H1 (cell line): ENCODE data around the gene PTCRA. TPM values are rescaled to one million over a fixed set of nuclear protein-coding genes. Genes with fewer than 3 reads are reported as not detected.

Source experiments
- CTCF ChIA-PET: fragments of 300-600 bp; sonication (Branson Sonifier 250); formaldehyde crosslinking; loops from one replicate; lab custom pipeline; 2021; ENCODE audit not compliant: partially characterized antibody; lab: Charles Lee
- POLR2A ChIA-PET: fragments of 300-600 bp; sonication (Branson Sonifier 250); formaldehyde crosslinking; loops from one replicate; lab custom pipeline; 2021; ENCODE audit warnings: inconsistent platforms; ENCODE audit not compliant: partially characterized antibody; lab: Charles Lee
- DNase-seq, 2 experiments: peaks; one replicate each; pipeline versions ENCODE4 v3.0.0 to v3.0.0-alpha.2; 2010 to 2022; ENCODE audit warnings: low spot score in 2 of 2, low read depth in 1 of 2, mixed read lengths in 1 of 2
- FAIRE-seq: peaks from 2 replicates; lab custom pipeline; 2011; peaks lifted over from hg19 to GRCh38; lab: Jason Lieb, UNC
- H2AFZ ChIP-seq: 2 replicates; pipeline ENCODE4 v1.8.1; 2012; ENCODE audit warnings: low read length, inconsistent platforms
- H2AK5ac ChIP-seq: 2 replicates; pipeline ENCODE4 v1.6.1; 2013; ENCODE audit warnings: low read depth, low read length
- H2BK120ac ChIP-seq: replicated peaks from 2 replicates; pipeline ENCODE3; 2013; ENCODE audit warnings: low read depth, low read length, inconsistent platforms
- H2BK12ac ChIP-seq: 2 replicates; pipeline ENCODE4 v1.6.1; 2013; ENCODE audit warnings: low read depth, low read length
- H2BK15ac ChIP-seq: 2 replicates; pipeline ENCODE4 v1.6.1; 2013; ENCODE audit warnings: low read length
- H2BK20ac ChIP-seq: 2 replicates; pipeline ENCODE4 v1.6.1; 2013; ENCODE audit warnings: low read length
- H2BK5ac ChIP-seq: 2 replicates; pipeline ENCODE4 v1.6.1; 2013; ENCODE audit warnings: low read depth, low read length
- H3K14ac ChIP-seq: 2 replicates; pipeline ENCODE4 v1.6.1; 2013; ENCODE audit warnings: inconsistent platforms; ENCODE audit not compliant: insufficient read length
- H3K18ac ChIP-seq: 2 replicates; pipeline ENCODE4 v1.6.1; 2013; ENCODE audit warnings: low read length; ENCODE audit errors: extremely low read depth
- H3K23ac ChIP-seq: 2 replicates; pipeline ENCODE4 v1.6.1; 2013; ENCODE audit warnings: inconsistent platforms; ENCODE audit not compliant: insufficient read length
- H3K23me2 ChIP-seq: 2 replicates; pipeline ENCODE4 v1.6.1; 2013; ENCODE audit warnings: low read depth, low read length
- H3K27ac ChIP-seq: 2 replicates; pipeline ENCODE4 v1.6.1; 2011; ENCODE audit warnings: low read depth, low read length, inconsistent platforms
- H3K27me3 ChIP-seq, 4 experiments: replicated peaks in 1 of 4; 1 replicate in 1 of 4; 2 replicates in 3 of 4; pipeline versions ENCODE4 v1.6.1 to v1.8.1; 2011 to 2013; ENCODE audit warnings: low read length in 3 of 4, mild to moderate bottlenecking in 3 of 4, inconsistent platforms in 2 of 4, mixed read lengths in 2 of 4, moderate library complexity in 1 of 4; ENCODE audit not compliant: control insufficient read depth in 3 of 4, insufficient read depth in 3 of 4; ENCODE audit errors: extremely low read depth in 1 of 4
- H3K36me3 ChIP-seq, 4 experiments: 2 replicates each; pipeline versions ENCODE4 v1.6.1 to v1.8.1; 2011 to 2013; ENCODE audit warnings: mild to moderate bottlenecking in 4 of 4, low read length in 3 of 4, moderate library complexity in 2 of 4, control low read depth in 1 of 4, inconsistent platforms in 1 of 4; ENCODE audit not compliant: insufficient read depth in 4 of 4, control insufficient read depth in 2 of 4
- H3K4ac ChIP-seq: replicated peaks from 2 replicates; pipeline ENCODE3; 2013; ENCODE audit warnings: low read length, low read depth, mixed read lengths, inconsistent platforms; ENCODE audit not compliant: insufficient read length
- H3K4me1 ChIP-seq, 4 experiments: replicated peaks in 1 of 4; 1 replicate in 1 of 4; 2 replicates in 3 of 4; pipeline versions ENCODE4 v1.6.1 to v1.8.1; 2011 to 2013; ENCODE audit warnings: low read length in 3 of 4, inconsistent platforms in 2 of 4, mixed read lengths in 1 of 4; ENCODE audit not compliant: insufficient read depth in 4 of 4, control insufficient read depth in 3 of 4
- H3K4me2 ChIP-seq, 2 experiments: 2 replicates each; pipeline versions ENCODE4 v1.6.1 to v1.8.1; 2011 to 2013; ENCODE audit warnings: low read depth in 2 of 2, low read length in 2 of 2, control low read depth in 1 of 2, inconsistent platforms in 1 of 2, mild to moderate bottlenecking in 1 of 2; ENCODE audit not compliant: insufficient read depth in 1 of 2
- H3K4me3 ChIP-seq, 4 experiments: fragments of 200-600, 300-600 bp in 1 of 4; sonication (generic), shearing (Covaris generic), sonication (Bioruptor Twin) in 1 of 4; 2 replicates each; pipeline versions ENCODE4 v1.5.1 to v1.8.1; 2011 to 2016; ENCODE audit warnings: low read length in 4 of 4, low read depth in 3 of 4, control low read depth in 2 of 4, inconsistent platforms in 2 of 4, mild to moderate bottlenecking in 2 of 4, mixed read lengths in 1 of 4, moderate library complexity in 1 of 4; ENCODE audit not compliant: insufficient read depth in 2 of 4; ENCODE audit errors: extremely low read depth in 1 of 4
- H3K56ac ChIP-seq: replicated peaks from 2 replicates; pipeline ENCODE3; 2013; ENCODE audit warnings: low read depth, mild to moderate bottlenecking, mixed read lengths, low read length, inconsistent platforms; ENCODE audit not compliant: insufficient read length
- H3K79me1 ChIP-seq: 2 replicates; pipeline ENCODE4 v1.6.1; 2013; ENCODE audit warnings: low read depth, low read length, control low read depth
- H3K79me2 ChIP-seq, 2 experiments: 2 replicates each; pipeline versions ENCODE4 v1.6.1 to v1.8.1; 2012 to 2013; ENCODE audit warnings: low read length in 2 of 2, mild to moderate bottlenecking in 2 of 2, inconsistent platforms in 1 of 2; ENCODE audit not compliant: insufficient read depth in 2 of 2, control insufficient read depth in 1 of 2
- H3K9ac ChIP-seq, 4 experiments: replicated peaks in 1 of 4; 1 replicate in 1 of 4; 2 replicates in 3 of 4; pipeline versions ENCODE4 v1.6.1 to v1.8.1; 2011 to 2013; ENCODE audit warnings: low read depth in 3 of 4, low read length in 3 of 4, control low read depth in 2 of 4, mild to moderate bottlenecking in 2 of 4, moderate library complexity in 2 of 4, inconsistent platforms in 1 of 4; ENCODE audit errors: extremely low read depth in 1 of 4
- H3K9me3 ChIP-seq, 2 experiments: 2 replicates each; pipeline versions ENCODE4 v1.6.1 to v1.8.1; 2012 to 2013; ENCODE audit warnings: mild to moderate bottlenecking in 2 of 2, moderate library complexity in 2 of 2, control low read depth in 1 of 2, inconsistent platforms in 1 of 2, low read depth in 1 of 2, low read length in 1 of 2, mixed read lengths in 1 of 2; ENCODE audit not compliant: insufficient read depth in 2 of 2
- H4K20me1 ChIP-seq, 2 experiments: replicated peaks in 1 of 2; 2 replicates each; pipeline versions ENCODE3 to v1.8.1; 2011 to 2013; ENCODE audit warnings: inconsistent platforms in 2 of 2, low read length in 2 of 2, mild to moderate bottlenecking in 1 of 2; ENCODE audit not compliant: insufficient read depth in 2 of 2, control insufficient read depth in 1 of 2
- H4K5ac ChIP-seq: 2 replicates; pipeline ENCODE4 v1.6.1; 2013; ENCODE audit warnings: low read length, low read depth, mixed read lengths, inconsistent platforms; ENCODE audit not compliant: insufficient read length
- H4K8ac ChIP-seq: 2 replicates; pipeline ENCODE4 v1.8.0; 2013; ENCODE audit warnings: mild to moderate bottlenecking, moderate library complexity, low read length, inconsistent platforms; ENCODE audit not compliant: insufficient read depth; ENCODE audit errors: extremely low read depth
- H4K91ac ChIP-seq: replicated peaks from 2 replicates; pipeline ENCODE3; 2013; ENCODE audit warnings: low read length, mixed read lengths, inconsistent platforms; ENCODE audit not compliant: insufficient read length
- POLR2A ChIP-seq, 2 experiments: IDR thresholded peaks; 1 replicate in 1 of 2; 2 replicates in 1 of 2; pipeline ENCODE4 v1.6.1; 2011; ENCODE audit warnings: low read depth in 2 of 2, low read length in 2 of 2, mild to moderate bottlenecking in 2 of 2; ENCODE audit errors: control extremely low read depth in 1 of 2
- SP4 ChIP-seq: IDR thresholded peaks from 2 replicates; pipeline ENCODE4 v1.6.1; 2012; ENCODE audit warnings: low read length, inconsistent platforms
- WGBS, 2 experiments: shearing (Covaris generic) in 1 of 2; methylation state at CpG; one replicate each; pipeline versions ENCODE4 v1.1.6 to v1.1.7; 2013 to 2015; ENCODE audit warnings: low lambda C conversion rate in 2 of 2, mixed read lengths in 2 of 2, inconsistent platforms in 1 of 2, low coverage in 1 of 2, missing lambda C conversion rate in 1 of 2; ENCODE audit not compliant: insufficient replicate concordance in 2 of 2, insufficient coverage in 1 of 2, insufficient read length in 1 of 2; ENCODE audit errors: extremely low coverage in 1 of 2, missing lambda C conversion rate in 1 of 2; 5-methylcytosine and 5-hydroxymethylcytosine counted together
- polyA plus RNA-seq, 7 experiments: library from polyadenylated mRNA; depleted of rRNA in 3 of 7; stranded (reverse) in 5 of 7; unstranded in 2 of 7; fragments of >200 nt in 5 of 7; fragments of 200-250 nt in 2 of 7; gene quantifications; 1 replicate in 5 of 7; 2 replicates in 1 of 7; 4 replicates in 1 of 7; pipeline versions ENCODE4 v1.2.1 to v1.2.3, GENCODE V29; 2011 to 2013; ENCODE audit warnings: missing spikeins in 2 of 7, mixed read lengths in 2 of 7
- total RNA-seq: library from RNA; stranded (reverse); fragmentation: NEBNext Ultra II Directional; extraction: Animal tissue kit (Norgen Biotek cat#: 25700); gene quantifications from 2 replicates; pipeline ENCODE4 v1.2.1, GENCODE V29; 2021

Gene PTCRA
- total and polyA plus RNA-seq, 2 of the 8 experiments (the other 6 are each of a cell fraction or from before 2014, with no cell fraction given) = not detected

DNA sequence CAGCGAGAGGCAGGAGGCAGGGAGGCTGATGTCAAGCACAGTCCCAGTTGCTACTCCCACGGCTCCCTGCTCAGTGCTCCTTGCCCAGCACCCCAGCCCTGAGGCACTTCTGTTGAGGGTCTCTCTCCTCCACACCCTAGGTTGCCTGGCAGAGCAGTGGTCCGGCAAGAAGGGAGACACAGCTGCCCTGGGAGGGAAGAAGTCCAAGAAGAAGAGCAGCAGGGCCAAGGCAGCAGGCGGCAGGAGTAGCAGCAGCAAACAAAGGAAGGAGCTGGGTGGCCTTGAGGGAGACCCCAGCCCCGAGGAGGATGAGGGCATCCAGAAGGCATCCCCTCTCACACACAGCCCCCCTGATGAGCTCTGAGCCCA lies 22.6 kb downstream of the PTCRA start:
- Histone ChIP-seq H3K36me3 (peaks cover 3 to 41% (median 21%) of the 10 kb centered on the region in 4 experiments; a peak in 7 of 8 replicates), H3K9ac (no peak overlapping the region), H3K27ac (no peak overlapping the region), H3K4me2 (no peak overlapping the region), H2BK5ac (no peak overlapping the region), H2BK12ac (no peak overlapping the region), H3K23ac (no peak overlapping the region), H3K4ac (no peak overlapping the region), H3K27me3 (no peaks in the 10 kb centered on the region), H4K8ac (no peak overlapping the region), H3K23me2 (no peaks in the 10 kb centered on the region), H3K79me1 (peaks cover 4% of the 10 kb centered on the region; the same call in 1 of the 2 replicates), H4K5ac (no peak overlapping the region), H3K56ac (no peak overlapping the region), H3K9me3 (no peaks in the 10 kb centered on the region), H3K4me1 (peaks cover 0 to 6% (median 1%) of the 10 kb centered on the region in 4 experiments; a peak in 4 of 7 replicates), H4K20me1 (peaks cover 0 to 2% of the 10 kb centered on the region in 2 experiments), H3K14ac (no peak overlapping the region), H3K79me2 (peaks cover 0 to 17% of the 10 kb centered on the region in 2 experiments; a peak in 2 of 4 replicates), H2BK15ac (no peak overlapping the region), H2AK5ac (no peak overlapping the region), H3K4me3 (no peak overlapping the region), H4K91ac (no peak overlapping the region), H2AFZ (no peak overlapping the region), H2BK20ac (no peak overlapping the region), H3K18ac (no peak overlapping the region), H2BK120ac (no peak overlapping the region)
- DNase-seq (no peak), FAIRE-seq (no peak)
- 87% methylated on average over 5 of the region's 5 CpGs; no CpG with 5 or more reads in 1 of the 2 experiments for WGBS, 2 experiments
- ChIA-PET POLR2A (interaction anchor here (1.0 to 2.2 kb wide), 3 partner anchors 9 to 205 kb away, joined by 3 to 13 read pairs (median 3); partner anchors contain the start of gene CNPY3), CTCF (interaction anchor here (0.6 to 1.5 kb wide), 4 partner anchors 27 to 550 kb away, joined by 3 to 4 read pairs (median 3); no protein-coding TSS in a partner anchor)
- TF ChIP-seq SP4 (no peak), POLR2A (IDR thresholded peaks at IDR 0.05; ENCODE audit: control extremely low read depth in 1 of 2, low read depth in 2 of 2, low read length in 2 of 2) (peak in 1 of 2 experiments; percentile 25; a peak in 1 of 3 replicates)
